Subcutaneous adipose tissue (tissue), 4 donors: Measurements from ENCODE around the gene GBF1. TPM values are rescaled to one million over a fixed set of nuclear protein-coding genes. Genes with fewer than 3 reads are reported as not detected.

ENCODE experiments used
- total RNA-seq, 4 donors: library from RNA; depleted of rRNA; stranded (reverse); fragments of >200 nt; gene quantifications; one replicate each; pipeline ENCODE4 v1.1.0, GENCODE V29; 2016
- TF ChIP-seq, protein P1 (sequence below): fragments of 450-650 bp; IDR thresholded peaks from one replicate; pipeline ENCODE4 v1.5.1; 2016; ENCODE audit warnings: low read depth, mild to moderate bottlenecking, control low read depth, antibody characterized with exemption, moderate library complexity

The GBF1 gene
- total RNA-seq, 4 donors from 2014 or later: 21.6 to 34.3 (median 24.0) TPM

DNA sequence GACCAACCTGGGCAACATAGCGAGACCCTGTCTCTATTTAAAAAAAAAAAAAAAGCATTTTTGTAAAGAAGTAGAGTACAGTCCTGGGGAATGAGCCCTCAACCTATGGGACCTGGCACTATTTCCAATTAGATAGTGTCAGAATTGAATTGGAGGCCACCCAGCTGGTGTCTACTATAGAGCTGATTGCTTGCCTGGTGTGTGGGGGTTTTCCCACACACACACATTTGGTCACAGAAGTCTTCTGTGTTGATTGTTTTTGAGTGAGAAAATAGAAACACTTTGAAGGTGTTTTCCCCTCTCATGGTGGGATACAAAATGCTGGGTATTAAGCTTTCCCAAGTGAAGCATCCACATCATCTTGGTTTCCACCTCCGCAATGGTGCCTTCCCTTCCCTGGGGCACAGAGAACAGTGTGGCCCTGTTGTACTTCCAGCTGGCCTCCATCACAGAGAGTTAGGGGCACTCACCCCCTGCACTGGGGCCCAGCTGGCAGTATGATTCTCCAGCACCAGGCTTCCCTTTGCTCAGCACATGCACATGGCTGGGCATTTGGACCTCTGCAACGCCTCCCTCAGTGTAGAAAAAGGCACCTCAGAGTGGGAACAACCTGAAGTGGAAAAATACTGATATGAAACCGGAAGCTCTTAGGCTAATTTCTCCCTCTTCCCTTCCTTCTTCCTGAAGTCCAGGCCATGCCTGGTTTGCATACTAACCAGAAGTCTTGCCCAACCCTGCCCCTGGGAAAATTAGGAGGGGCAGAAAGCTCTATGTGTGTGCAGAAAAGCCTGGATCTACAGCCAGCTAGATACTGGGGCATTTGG lies 139.5 kb downstream of the GBF1 start:
- TF ChIP-seq, protein P1, sequence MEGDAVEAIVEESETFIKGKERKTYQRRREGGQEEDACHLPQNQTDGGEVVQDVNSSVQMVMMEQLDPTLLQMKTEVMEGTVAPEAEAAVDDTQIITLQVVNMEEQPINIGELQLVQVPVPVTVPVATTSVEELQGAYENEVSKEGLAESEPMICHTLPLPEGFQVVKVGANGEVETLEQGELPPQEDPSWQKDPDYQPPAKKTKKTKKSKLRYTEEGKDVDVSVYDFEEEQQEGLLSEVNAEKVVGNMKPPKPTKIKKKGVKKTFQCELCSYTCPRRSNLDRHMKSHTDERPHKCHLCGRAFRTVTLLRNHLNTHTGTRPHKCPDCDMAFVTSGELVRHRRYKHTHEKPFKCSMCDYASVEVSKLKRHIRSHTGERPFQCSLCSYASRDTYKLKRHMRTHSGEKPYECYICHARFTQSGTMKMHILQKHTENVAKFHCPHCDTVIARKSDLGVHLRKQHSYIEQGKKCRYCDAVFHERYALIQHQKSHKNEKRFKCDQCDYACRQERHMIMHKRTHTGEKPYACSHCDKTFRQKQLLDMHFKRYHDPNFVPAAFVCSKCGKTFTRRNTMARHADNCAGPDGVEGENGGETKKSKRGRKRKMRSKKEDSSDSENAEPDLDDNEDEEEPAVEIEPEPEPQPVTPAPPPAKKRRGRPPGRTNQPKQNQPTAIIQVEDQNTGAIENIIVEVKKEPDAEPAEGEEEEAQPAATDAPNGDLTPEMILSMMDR: no peak

DNA sequence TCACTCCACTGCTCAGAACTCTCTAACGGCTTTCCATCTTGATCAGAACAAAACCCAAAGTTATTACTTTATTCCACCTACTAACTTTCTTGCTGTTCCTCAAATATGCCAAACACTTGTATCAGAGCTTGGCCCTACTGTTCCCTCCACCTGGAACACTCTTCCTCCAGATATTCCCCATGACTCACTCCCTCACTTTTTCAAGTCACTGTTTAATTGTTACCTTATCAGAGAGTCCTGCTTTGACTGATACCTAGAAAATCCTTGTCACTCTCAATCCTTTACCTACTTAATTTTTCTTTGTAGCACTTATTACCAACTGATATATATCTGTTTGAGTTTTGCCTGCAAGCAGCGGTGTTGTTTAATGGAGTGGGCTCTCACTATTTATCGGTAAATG lies 144.6 kb downstream of the GBF1 start:
- TF ChIP-seq, protein P1: no peak

DNA sequence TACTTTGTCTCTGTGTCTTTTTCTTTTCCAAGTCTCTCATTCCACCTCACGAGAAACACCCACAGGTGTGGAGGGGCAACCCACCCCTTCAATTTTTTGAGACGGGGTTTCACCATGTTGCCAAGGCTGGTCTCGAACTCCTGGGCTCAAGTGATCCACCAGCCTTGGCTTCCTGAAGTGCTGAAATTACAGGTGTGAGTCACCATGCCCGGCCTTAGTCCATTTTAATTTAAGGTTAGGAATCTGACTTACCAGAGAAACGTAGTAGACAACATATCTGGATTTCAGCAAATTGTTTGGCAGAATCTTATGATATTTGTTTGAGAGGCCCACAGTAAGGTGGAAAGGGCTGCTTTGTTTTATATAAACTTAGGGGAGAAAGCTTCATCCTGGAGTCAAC lies 147.0 kb downstream of the GBF1 start:
- TF ChIP-seq, protein P1: no peak

DNA sequence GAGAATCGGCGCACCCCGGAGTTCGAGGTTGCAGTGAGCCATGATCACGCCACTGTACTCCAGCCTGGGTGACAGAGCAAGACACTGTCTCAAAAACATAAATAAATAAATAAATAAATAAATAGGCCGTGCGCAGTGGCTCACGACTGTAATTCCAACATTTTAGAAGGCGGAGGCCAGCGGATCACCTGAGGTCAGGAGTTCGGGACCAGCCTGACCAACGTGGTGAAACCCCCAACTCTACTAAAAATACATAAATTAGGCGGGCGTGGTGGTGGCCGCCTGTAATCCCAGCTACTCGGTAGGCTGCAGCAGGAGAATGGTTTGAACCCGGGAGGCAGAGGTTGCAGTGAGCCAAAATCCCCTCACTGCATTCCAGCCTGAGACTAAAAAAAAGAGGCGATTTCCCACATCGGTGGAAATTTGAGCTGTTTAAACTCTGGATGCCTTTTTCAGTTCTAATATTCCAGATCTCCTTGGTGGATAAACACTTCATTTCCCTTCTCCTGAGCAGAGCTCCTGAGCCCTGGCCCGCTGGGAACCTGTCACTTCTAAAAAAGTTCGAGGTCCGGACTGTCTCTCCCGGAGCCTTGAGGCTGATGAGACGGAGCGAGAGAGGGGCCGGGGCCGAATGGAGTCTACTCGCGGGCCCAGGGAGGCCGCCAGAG lies 148.2 kb downstream of the GBF1 start:
- TF ChIP-seq, protein P1: no peak

DNA sequence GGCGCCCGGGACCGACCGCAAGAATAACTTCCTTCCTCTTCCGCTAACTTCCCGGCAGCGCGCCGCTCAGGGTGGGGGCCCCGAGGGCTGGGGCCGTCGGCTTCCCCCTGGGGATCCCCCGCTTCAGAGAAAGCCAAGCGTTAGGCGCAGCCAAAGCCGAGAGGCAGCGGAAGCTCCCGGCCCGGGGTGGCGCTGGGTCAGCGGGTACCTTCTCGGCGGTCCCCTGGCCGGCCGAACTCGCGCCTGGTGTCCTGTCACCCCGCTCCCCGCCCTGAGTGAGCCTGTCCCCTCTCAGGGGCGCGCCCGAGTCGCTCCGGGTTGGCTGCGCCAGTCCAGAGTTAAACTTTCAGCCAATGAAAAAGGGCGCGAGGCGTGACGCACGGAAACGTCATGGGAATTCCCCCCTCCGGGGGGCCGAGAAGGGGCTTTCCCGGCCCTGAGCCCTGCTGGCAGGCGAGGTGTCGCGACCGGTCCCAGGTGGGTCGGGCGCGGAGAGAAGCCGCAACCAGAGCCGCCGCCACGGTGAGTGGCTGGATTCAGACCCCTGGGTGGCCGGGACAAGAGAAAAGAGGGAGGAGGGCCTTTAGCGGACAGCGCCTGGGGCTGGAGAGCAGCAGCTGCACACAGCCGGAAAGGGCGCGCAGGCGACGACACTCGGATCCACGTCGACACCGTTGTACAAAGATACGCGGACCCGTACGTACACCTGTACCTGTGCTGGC lies 148.9 kb downstream of the GBF1 start:
- TF ChIP-seq, protein P1: no peak

DNA sequence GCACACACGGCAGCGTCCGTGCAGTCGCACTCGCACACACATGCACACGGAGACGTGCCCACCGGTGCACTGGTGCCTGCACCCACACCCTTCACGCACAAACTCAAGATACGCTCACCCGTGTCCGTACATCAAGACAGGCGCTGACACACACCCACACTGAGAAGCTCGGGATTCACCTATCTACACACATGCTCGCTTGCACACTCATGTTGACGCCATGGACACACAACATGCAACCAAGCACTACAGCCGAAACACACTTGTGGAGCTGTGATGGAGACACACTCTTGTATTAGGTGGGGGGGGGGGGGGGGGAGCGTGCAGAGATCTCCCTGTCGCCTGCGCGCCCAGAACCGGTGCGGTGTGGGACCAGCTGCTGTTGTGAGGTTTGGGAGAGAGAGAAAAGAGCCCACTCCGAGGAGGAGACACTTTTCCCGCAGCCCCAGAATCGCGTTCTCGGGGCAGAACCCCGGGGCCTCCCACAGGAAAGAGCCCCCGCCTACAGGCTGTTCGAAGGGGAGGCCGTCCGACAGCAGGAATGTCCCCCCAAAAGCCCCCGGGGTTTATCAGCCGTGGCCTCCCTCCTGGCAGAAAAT lies 149.6 kb downstream of the GBF1 start:
- TF ChIP-seq, protein P1: no peak
